Lower leg skin (tissue), 3 donors: ENCODE results near the gene ZNF385B.

Experiments used
- CTCF ChIP-seq, 3 donors: fragments of 450-650 bp; IDR thresholded peaks; one replicate each; pipeline ENCODE4 v1.5.1; 2016; ENCODE audit warnings: antibody characterized with exemption in 3 of 3, mild to moderate bottlenecking in 3 of 3, moderate library complexity in 2 of 3
- POLR2A ChIP-seq, 2 donors: fragments of 450-650 bp; IDR thresholded peaks; one replicate each; pipeline ENCODE4 v1.6.1; 2016 to 2017; ENCODE audit warnings: antibody characterized with exemption in 2 of 2, mild to moderate bottlenecking in 1 of 2, moderate library complexity in 1 of 2

GRCh38 chr2:179818546-179818945 is 42.9 kb downstream of the ZNF385B start:
- no peak for TF ChIP-seq CTCF (IDR thresholded peaks at IDR 0.05)
- no peak for TF ChIP-seq POLR2A (IDR thresholded peaks at IDR 0.05)
